Esophagus squamous epithelium (tissue), 5 donors: Measurements from ENCODE around the gene KRT77. TPM values are rescaled to one million over a fixed set of nuclear protein-coding genes. Genes with fewer than 3 reads are reported as not detected.
"Not testable (repeated sequence)": the region's sequence is repeated elsewhere in the genome, so short reads cannot be mapped to it uniquely, and the experiment has no call there.

Experiments
- DNase-seq: peaks from one replicate; lab custom pipeline; 2025; lab: John Stamatoyannopoulos, UW
- H3K27ac ChIP-seq, 4 donors: fragments of 200-600 bp; sonication (generic); one replicate each; pipeline ENCODE4 v1.5.1; 2016 to 2019; ENCODE audit warnings: mild to moderate bottlenecking in 1 of 4
- H3K27me3 ChIP-seq, 4 donors: fragments of 200-600 bp; sonication (generic); 1 replicate in 3 of 4; 2 replicates in 1 of 4; pipeline versions ENCODE4 v1.5.1 to v1.6.0; 2017 to 2021; ENCODE audit warnings: antibody characterized with exemption in 1 of 4
- H3K36me3 ChIP-seq, 3 donors: fragments of 200-600 bp; sonication (generic); one replicate each; pipeline ENCODE4 v1.5.1; 2016 to 2019
- H3K4me1 ChIP-seq, 3 donors: fragments of 200-600 bp; sonication (generic); one replicate each; pipeline ENCODE4 v1.5.1; 2017 to 2019
- H3K4me3 ChIP-seq, 4 donors: fragments of 200-600 bp; sonication (generic); 1 replicate in 3 of 4; 2 replicates in 1 of 4; pipeline ENCODE4 v1.5.1; 2016 to 2019; ENCODE audit warnings: mild to moderate bottlenecking in 2 of 4, moderate library complexity in 1 of 4
- H3K9me3 ChIP-seq, 3 donors: fragments of 200-600 bp; sonication (generic); one replicate each; pipeline ENCODE4 v1.5.1; 2016 to 2019
- CTCF ChIP-seq, 6 experiments: fragments of 450-650 bp in 4 of 6; fragments of 200-600 bp in 2 of 6; sonication (generic) in 2 of 6; IDR thresholded peaks; one replicate each; pipeline ENCODE4 v1.5.1; 2016 to 2019; ENCODE audit warnings: antibody characterized with exemption in 6 of 6, mild to moderate bottlenecking in 4 of 6, moderate library complexity in 4 of 6
- POLR2A ChIP-seq, 4 donors: fragments of 450-650 bp; IDR thresholded peaks; one replicate each; pipeline ENCODE4 v1.6.1; 2017; ENCODE audit warnings: antibody characterized with exemption in 4 of 4, mild to moderate bottlenecking in 4 of 4, moderate library complexity in 3 of 4
- WGBS, 2 donors: methylation state at CpG; one replicate each; pipeline ENCODE4 v1.1.5; 2018; 5-methylcytosine and 5-hydroxymethylcytosine counted together
- intact Hi-C: fragments of 100-400 bp; cut with DNase I; formaldehyde crosslinking; loops from one replicate; pipeline ENCODE4 v1.15.0; 2022
- total RNA-seq, 4 donors: library from RNA; depleted of rRNA; stranded (reverse); fragments of >200 nt; gene quantifications; one replicate each; pipeline ENCODE4 v1.1.0, GENCODE V29; 2016
- donor health status: DM: yes; HTN: yes; CAD: no.

KRT77 gene
- not detected for total RNA-seq

GRCh38 chr12:52703424-52703823 lies at the start of gene KRT77:
Gene KRT77, minus strand, starts transcription at chr12:52703524. Its CDS starts 90 bp downstream, at chr12:52703434.
- Histone ChIP-seq H3K36me3 (no peaks in the 10 kb centered on the region), H3K27ac (no peak within 1 kb of the TSS), H3K9me3 (no peaks in the 10 kb centered on the region), H3K4me1 (peaks cover 0 to 12% (median 4%) of the 10 kb centered on the region in 3 donors), H3K27me3 (peaks cover 0 to 25% (median 0%) of the 10 kb centered on the region in 4 donors), H3K4me3 (no peak within 1 kb of the TSS)
- intact Hi-C loops, result no loop called here
- 46% methylated on average over 2 of the region's 2 CpGs for WGBS, 2 donors
- no peak for DNase-seq
- TF ChIP-seq CTCF (IDR thresholded peaks at IDR 0.05) (no peak), POLR2A (IDR thresholded peaks at IDR 0.05) (no peak)

- H3K4me1 ChIP-seq, result no peaks in the 10 kb centered on the region
- intact Hi-C loops, result no loop called here
- no peak overlapping the region for H3K27ac ChIP-seq
- H3K9me3 ChIP-seq, result no peaks in the 10 kb centered on the region
- peaks cover 0 to 47% (median 0%) of the 10 kb centered on the region in 4 donors for H3K27me3 ChIP-seq
- no peak for DNase-seq
- 73 to 86% methylated on average over 2 of the region's 2 CpGs for WGBS, 2 donors
- H3K4me3 ChIP-seq, result no peak overlapping the region
- TF ChIP-seq POLR2A (IDR thresholded peaks at IDR 0.05) (no peak), CTCF (IDR thresholded peaks at IDR 0.05) (no peak)
- no peaks in the 10 kb centered on the region for H3K36me3 ChIP-seq
These were observed 49.2 kb upstream of the KRT77 start for GRCh38 chr12:52752516-52752915.

GRCh38 chr12:52751795-52752194 lies 48.5 kb upstream of the KRT77 start:
- no peaks in the 10 kb centered on the region for H3K9me3 ChIP-seq
- peaks cover 0 to 40% (median 0%) of the 10 kb centered on the region in 4 donors for H3K27me3 ChIP-seq
- H3K36me3 ChIP-seq, result no peaks in the 10 kb centered on the region
- no peak overlapping the region for H3K4me3 ChIP-seq
- no peak for DNase-seq
- intact Hi-C loops, result no loop called here
- TF ChIP-seq POLR2A (IDR thresholded peaks at IDR 0.05) (no peak), CTCF (IDR thresholded peaks at IDR 0.05) (no peak)
- no peak overlapping the region for H3K27ac ChIP-seq
- no peaks in the 10 kb centered on the region for H3K4me1 ChIP-seq

- H3K27ac ChIP-seq, H3K4me1 ChIP-seq, H3K4me3 ChIP-seq, DNase-seq, H3K36me3 ChIP-seq, H3K9me3 ChIP-seq, intact Hi-C loops: not testable (repeated sequence)
- peaks cover 0 to 42% (median 0%) of the 10 kb centered on the region in 4 donors for H3K27me3 ChIP-seq
- WGBS, 2 donors, result 53 to 68% methylated on average over 3 of the region's 3 CpGs
These were observed 47.2 kb upstream of the KRT77 start for GRCh38 chr12:52750532-52750931.

GRCh38 chr12:52749827-52750226 lies 46.5 kb upstream of the KRT77 start:
- intact Hi-C loops, result no loop called here
- no peak overlapping the region for H3K4me3 ChIP-seq
- no peaks in the 10 kb centered on the region for H3K36me3 ChIP-seq
- H3K27ac ChIP-seq, result no peak overlapping the region
- no peak for TF ChIP-seq POLR2A (IDR thresholded peaks at IDR 0.05)
- no peak for TF ChIP-seq CTCF (IDR thresholded peaks at IDR 0.05)
- H3K4me1 ChIP-seq, result no peaks in the 10 kb centered on the region
- H3K27me3 ChIP-seq, result peaks cover 0 to 40% (median 0%) of the 10 kb centered on the region in 4 donors
- no peaks in the 10 kb centered on the region for H3K9me3 ChIP-seq
- 72 to 84% methylated on average over 3 of the region's 3 CpGs for WGBS, 2 donors
- no peak for DNase-seq

- no peak for TF ChIP-seq CTCF (IDR thresholded peaks at IDR 0.05)
- TF ChIP-seq POLR2A (IDR thresholded peaks at IDR 0.05), result no peak
- Histone ChIP-seq H3K27ac (no peak overlapping the region), H3K36me3 (no peaks in the 10 kb centered on the region), H3K9me3 (no peaks in the 10 kb centered on the region), H3K4me3 (no peak overlapping the region), H3K27me3 (peaks cover 0 to 36% (median 0%) of the 10 kb centered on the region in 4 donors), H3K4me1 (no peaks in the 10 kb centered on the region)
- intact Hi-C loops, result no loop called here
- 50 to 76% methylated on average over 14 of the region's 14 CpGs for WGBS, 2 donors
- no peak for DNase-seq
These were observed 45.3 kb upstream of the KRT77 start for GRCh38 chr12:52748578-52748977.
